Thyroid gland (tissue), 4 donors: ENCODE results near the gene FOXO3.

Experiments
- CTCF ChIP-seq, 6 experiments: fragments of 200-600 bp in 3 of 6; fragments of 450-650 bp in 3 of 6; sonication (generic) in 3 of 6; IDR thresholded peaks; one replicate each; pipeline ENCODE4 v1.5.1; 2016 to 2019; ENCODE audit warnings: antibody characterized with exemption in 6 of 6, mild to moderate bottlenecking in 2 of 6, inconsistent platforms in 1 of 6, moderate library complexity in 1 of 6
- POLR2A ChIP-seq, 2 donors: fragments of 450-650 bp; IDR thresholded peaks; one replicate each; pipeline ENCODE4 v1.6.1; 2017; ENCODE audit warnings: antibody characterized with exemption in 2 of 2, mild to moderate bottlenecking in 2 of 2, moderate library complexity in 1 of 2

- TF ChIP-seq POLR2A (IDR thresholded peaks at IDR 0.05) (no peak), CTCF (IDR thresholded peaks at IDR 0.05) (no peak)
These were observed 48.6 kb downstream of the FOXO3 start for GRCh38 chr6:108609276-108609769.
